HG03558 (cell line): Measurements from ENCODE around the gene TBC1D19.

Source experiments
- ATAC-seq: cut with Tn5 transposase; IDR thresholded peaks from one replicate; pipeline ENCODE4 v1.9.1; 2021; ENCODE audit warnings: moderate number of reproducible peaks; ENCODE audit not compliant: unreplicated experiment; ENCODE audit errors: extremely low read depth

TBC1D19 gene

GRCh38 chr4:26803211-26803861 is 219.5 kb downstream of the TBC1D19 start:
- no peak for ATAC-seq

GRCh38 chr4:26804451-26804850 is 220.6 kb downstream of the TBC1D19 start:
- ATAC-seq: no peak

- no peak for ATAC-seq
These were observed 221.0 kb downstream of the TBC1D19 start for GRCh38 chr4:26804925-26805324.
